PC-9 (cell line): ENCODE results near the gene PFKM. TPM values are rescaled to one million over a fixed set of nuclear protein-coding genes. Genes with fewer than 3 reads are reported as not detected.

ENCODE experiments used
- BruUV-seq: library from RNA; stranded (reverse); fragments of 400-500 nt; replicated peaks from 2 replicates; lab custom pipeline; 2021; lab: Mats Ljungman, UMichigan
- CTCF ChIA-PET: fragments of 300-600 bp; sonication (Branson Sonifier 250); formaldehyde crosslinking; loops from one replicate; lab custom pipeline; 2022; ENCODE audit warnings: antibody characterized with exemption; lab: Charles Lee
- POLR2A ChIA-PET: fragments of 300-600 bp; sonication (Branson Sonifier 250); formaldehyde crosslinking; loops from one replicate; lab custom pipeline; 2022; ENCODE audit warnings: antibody characterized with exemption; ENCODE audit not compliant: unreplicated experiment; lab: Charles Lee
- DNase-seq, 2 experiments: peaks; one replicate each; pipeline versions ENCODE4 v3.0.0 to v3.0.0-alpha.2; 2015 to 2022; ENCODE audit warnings: mixed read lengths in 1 of 2
- H2AFZ ChIP-seq: fragments of 200-600 bp; sonication (generic); 2 replicates; pipeline ENCODE4 v1.8.1; 2017; ENCODE audit warnings: antibody characterized with exemption
- H3F3A ChIP-seq: fragments of 200-600 bp; sonication (generic); 2 replicates; pipeline ENCODE4 v1.8.1; 2017; ENCODE audit warnings: antibody characterized with exemption, mild to moderate bottlenecking, low read depth; ENCODE audit not compliant: insufficient read depth
- H3K27ac ChIP-seq: fragments of 200-600 bp; sonication (generic); 2 replicates; pipeline ENCODE4 v1.6.1; 2016; ENCODE audit warnings: mixed run types
- H3K27me3 ChIP-seq: fragments of 200-600 bp; sonication (generic); 2 replicates; pipeline ENCODE4 v1.6.1; 2016; ENCODE audit warnings: low read depth, mixed run types; ENCODE audit not compliant: insufficient read depth
- H3K36me3 ChIP-seq: fragments of 200-600 bp; sonication (generic); 2 replicates; pipeline ENCODE4 v1.6.1; 2016; ENCODE audit warnings: low read depth, mixed run types
- H3K4me1 ChIP-seq: fragments of 200-600 bp; sonication (generic); replicated peaks from 2 replicates; pipeline ENCODE4 v1.6.1; 2016; ENCODE audit warnings: mixed run types; ENCODE audit not compliant: insufficient read depth
- H3K4me2 ChIP-seq: fragments of 200-600 bp; sonication (generic); 2 replicates; pipeline ENCODE4 v1.6.1; 2017; ENCODE audit warnings: mixed run types
- H3K4me3 ChIP-seq: fragments of 200-600 bp; sonication (generic); 2 replicates; pipeline ENCODE4 v1.6.1; 2016; ENCODE audit warnings: mixed run types
- H3K79me2 ChIP-seq: fragments of 200-600 bp; sonication (generic); 2 replicates; pipeline ENCODE4 v1.6.1; 2017; ENCODE audit warnings: low read depth, mixed run types
- H3K9me2 ChIP-seq: fragments of 200-600 bp; sonication (generic); 2 replicates; pipeline ENCODE4 v1.8.1; 2017; ENCODE audit warnings: mild to moderate bottlenecking; ENCODE audit not compliant: insufficient read depth
- H3K9me3 ChIP-seq: fragments of 200-600 bp; sonication (generic); 2 replicates; pipeline ENCODE4 v1.8.1; 2016; ENCODE audit warnings: low read depth; ENCODE audit not compliant: insufficient read depth
- H4K20me1 ChIP-seq: fragments of 200-600 bp; sonication (generic); 2 replicates; pipeline ENCODE4 v1.8.1; 2017; ENCODE audit not compliant: insufficient read depth
- EZH2 ChIP-seq: fragments of 200-600 bp; sonication (generic); IDR thresholded peaks from 2 replicates; pipeline ENCODE4 v1.8.0; 2017; ENCODE audit warnings: antibody characterized with exemption, low read depth
- intact Hi-C: fragments of 100-400 bp; cut with micrococcal nuclease; formaldehyde crosslinking; loops from one replicate; pipeline ENCODE4 v1.10.0; 2022; ENCODE audit not compliant: unreplicated experiment
- total RNA-seq: library from RNA; stranded (reverse); gene quantifications from 2 replicates; pipeline ENCODE4 v1.2.3, GENCODE V29; 2021
- TF ChIP-seq, protein P1 (sequence below): fragments of 200-600 bp; sonication (generic); conservative IDR thresholded peaks from 2 replicates; pipeline ENCODE4 v1.6.1; 2017; ENCODE audit warnings: mixed run types, antibody characterized with exemption, mild to moderate bottlenecking, moderate library complexity

PFKM gene
- total RNA-seq, 1 experiment from 2014 or later = 63.2 TPM

DNA sequence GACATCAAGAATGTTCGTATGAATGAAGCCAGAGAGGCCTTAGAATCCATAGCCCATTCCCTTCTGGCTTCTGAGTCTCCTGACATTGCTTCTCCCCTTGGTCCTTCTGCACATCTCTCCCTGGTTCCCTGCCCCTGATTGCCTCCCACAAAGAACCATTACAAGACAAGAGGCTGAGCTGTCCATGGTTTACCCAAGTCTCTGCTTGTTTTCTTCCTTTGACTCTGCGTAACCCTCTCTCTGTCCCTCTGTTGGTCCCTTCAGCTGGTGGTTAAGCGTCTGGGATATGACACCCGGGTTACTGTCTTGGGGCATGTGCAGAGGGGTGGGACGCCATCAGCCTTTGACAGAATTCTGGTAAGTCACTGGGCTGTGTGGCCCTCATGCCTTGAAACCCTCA lies 15.9 kb downstream of the PFKM start:
- H3F3A ChIP-seq = no peaks in the 10 kb centered on the region
- no peak overlapping the region for H3K4me2 ChIP-seq
- H3K27me3 ChIP-seq = no peaks in the 10 kb centered on the region
- no peaks in the 10 kb centered on the region for H4K20me1 ChIP-seq
- intact Hi-C loops = no loop called here
- TF ChIP-seq, protein P1, sequence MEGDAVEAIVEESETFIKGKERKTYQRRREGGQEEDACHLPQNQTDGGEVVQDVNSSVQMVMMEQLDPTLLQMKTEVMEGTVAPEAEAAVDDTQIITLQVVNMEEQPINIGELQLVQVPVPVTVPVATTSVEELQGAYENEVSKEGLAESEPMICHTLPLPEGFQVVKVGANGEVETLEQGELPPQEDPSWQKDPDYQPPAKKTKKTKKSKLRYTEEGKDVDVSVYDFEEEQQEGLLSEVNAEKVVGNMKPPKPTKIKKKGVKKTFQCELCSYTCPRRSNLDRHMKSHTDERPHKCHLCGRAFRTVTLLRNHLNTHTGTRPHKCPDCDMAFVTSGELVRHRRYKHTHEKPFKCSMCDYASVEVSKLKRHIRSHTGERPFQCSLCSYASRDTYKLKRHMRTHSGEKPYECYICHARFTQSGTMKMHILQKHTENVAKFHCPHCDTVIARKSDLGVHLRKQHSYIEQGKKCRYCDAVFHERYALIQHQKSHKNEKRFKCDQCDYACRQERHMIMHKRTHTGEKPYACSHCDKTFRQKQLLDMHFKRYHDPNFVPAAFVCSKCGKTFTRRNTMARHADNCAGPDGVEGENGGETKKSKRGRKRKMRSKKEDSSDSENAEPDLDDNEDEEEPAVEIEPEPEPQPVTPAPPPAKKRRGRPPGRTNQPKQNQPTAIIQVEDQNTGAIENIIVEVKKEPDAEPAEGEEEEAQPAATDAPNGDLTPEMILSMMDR = no peak
- TF ChIP-seq EZH2 = no peak
- ChIA-PET POLR2A (no interaction called here), CTCF (no interaction called here)
- H3K9me2 ChIP-seq = no peaks in the 10 kb centered on the region
- H3K9me3 ChIP-seq = no peaks in the 10 kb centered on the region
- no peak overlapping the region for H3K4me3 ChIP-seq
- H2AFZ ChIP-seq = no peak overlapping the region
- DNase-seq = no peak
- no peaks in the 10 kb centered on the region for H3K4me1 ChIP-seq
- no TSS peak for BruUV-seq
- peaks cover 16% of the 10 kb centered on the region; the same call in 1 of the 2 replicates for H3K36me3 ChIP-seq
- no peaks in the 10 kb centered on the region for H3K79me2 ChIP-seq
- H3K27ac ChIP-seq = no peak overlapping the region

DNA sequence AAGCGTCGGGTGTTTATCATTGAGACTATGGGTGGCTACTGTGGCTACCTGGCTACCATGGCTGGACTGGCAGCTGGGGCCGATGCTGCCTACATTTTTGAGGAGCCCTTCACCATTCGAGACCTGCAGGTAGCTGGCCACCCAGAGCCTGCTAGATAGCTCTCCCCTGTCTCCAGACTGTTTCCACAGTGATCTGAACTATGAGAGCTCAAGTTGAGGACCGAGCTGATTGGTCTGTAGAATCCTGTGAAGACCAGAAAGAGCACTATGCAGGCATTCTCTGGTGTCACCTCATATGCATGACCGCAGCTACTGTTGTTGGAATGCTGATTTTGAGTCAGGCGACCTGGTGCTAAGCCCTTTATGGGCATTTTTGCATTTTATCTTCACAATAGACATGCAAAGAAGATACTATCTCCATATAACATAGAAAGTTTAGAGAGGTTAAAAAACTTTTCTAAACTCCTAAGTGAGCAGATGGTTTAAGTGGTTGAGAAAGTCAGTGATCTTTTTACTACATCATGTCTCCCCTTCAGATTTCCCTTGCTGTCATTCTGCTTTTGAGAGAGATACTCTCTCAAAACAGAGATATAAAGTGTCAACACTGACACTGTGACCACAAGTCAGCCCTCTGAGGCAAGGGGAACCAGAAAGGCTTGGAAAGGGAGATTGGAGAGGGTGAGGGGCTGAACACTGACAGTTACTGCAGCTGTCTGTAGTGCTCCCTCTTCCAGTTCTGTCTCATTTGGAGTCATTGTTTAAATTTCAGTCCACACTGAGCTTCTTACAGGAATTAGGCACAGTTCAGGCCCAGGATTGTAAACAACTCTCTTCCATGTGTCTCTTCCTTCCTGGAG lies 23.9 kb downstream of the PFKM start:
- ChIA-PET CTCF (no interaction called here), POLR2A (no interaction called here)
- H3K9me2 ChIP-seq = no peaks in the 10 kb centered on the region
- DNase-seq = no peak
- no peaks in the 10 kb centered on the region for H3K9me3 ChIP-seq
- no peaks in the 10 kb centered on the region for H3K27me3 ChIP-seq
- BruUV-seq = no TSS peak
- H3K4me1 ChIP-seq = no peaks in the 10 kb centered on the region
- H3F3A ChIP-seq = 0 out of 2 replicates have a peak, but pooled peaks cover 5% of the 10 kb centered on the region
- H3K4me2 ChIP-seq = no peak overlapping the region
- no peak overlapping the region for H2AFZ ChIP-seq
- no peak overlapping the region for H3K27ac ChIP-seq
- H3K79me2 ChIP-seq = no peaks in the 10 kb centered on the region
- no peak overlapping the region for H3K4me3 ChIP-seq
- no peak for TF ChIP-seq EZH2
- TF ChIP-seq, protein P1 = no peak
- no peaks in the 10 kb centered on the region for H3K36me3 ChIP-seq
- intact Hi-C loops = no loop called here
- H4K20me1 ChIP-seq = no peaks in the 10 kb centered on the region

DNA sequence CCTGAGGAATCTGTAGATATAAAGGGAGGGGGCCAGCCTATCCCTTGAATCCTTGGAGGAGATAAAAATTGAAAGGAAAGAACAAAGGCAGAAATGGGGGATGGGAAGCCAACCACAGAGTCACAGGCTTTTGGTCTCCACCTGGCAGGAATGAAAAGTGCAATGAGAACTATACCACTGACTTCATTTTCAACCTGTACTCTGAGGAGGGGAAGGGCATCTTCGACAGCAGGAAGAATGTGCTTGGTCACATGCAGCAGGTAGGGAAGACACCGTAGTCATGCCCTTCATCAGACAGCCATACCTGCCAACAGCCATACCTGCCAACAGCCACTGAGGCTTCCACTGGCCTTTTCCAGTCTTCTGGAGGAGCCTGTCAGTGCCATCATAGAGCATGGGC lies 24.7 kb downstream of the PFKM start:
- intact Hi-C loops = no loop called here
- 0 out of 2 replicates have a peak, but pooled peaks cover 1% of the 10 kb centered on the region for H3K36me3 ChIP-seq
- no TSS peak for BruUV-seq

More for the DNA sequence above, 24.7 kb downstream of the PFKM start:
- Histone ChIP-seq H3F3A (0 out of 2 replicates have a peak, but pooled peaks cover 5% of the 10 kb centered on the region), H3K79me2 (no peaks in the 10 kb centered on the region), H4K20me1 (no peaks in the 10 kb centered on the region), H3K4me2 (no peak overlapping the region), H3K27me3 (no peaks in the 10 kb centered on the region), H3K9me3 (no peaks in the 10 kb centered on the region), H2AFZ (no peak overlapping the region), H3K9me2 (no peaks in the 10 kb centered on the region), H3K4me1 (no peaks in the 10 kb centered on the region), H3K4me3 (no peak overlapping the region), H3K27ac (no peak overlapping the region)
- TF ChIP-seq EZH2 = no peak
- TF ChIP-seq, protein P1 = no peak
- CTCF ChIA-PET = no interaction called here
- no peak for DNase-seq
- POLR2A ChIA-PET = no interaction called here
